ENCODE results near the gene PIGR. TPM values are rescaled to one million over a fixed set of nuclear protein-coding genes. Genes with fewer than 3 reads are reported as not detected.

PIGR gene
- total RNA-seq, 2 experiments from 2014 or later: 0.07 TPM; not detected in 1

GRCh38 chr1:206913766-206914537 is 32.3 kb downstream of the PIGR start:
- no peak for ATAC-seq
- Mint-ChIP-seq H3K4me1 (ENCODE audit: low read depth) (peaks cover 83% of the 10 kb centered on the region), H3K9me3 (no peaks in the 10 kb centered on the region), H3K4me3 (no peak overlapping the region), H3K27ac (peak overlapping the region; percentile 89), H3K27me3 (no peaks in the 10 kb centered on the region), H3K36me3 (ENCODE audit: low read depth) (peaks cover 64% of the 10 kb centered on the region)
- CTCF ChIA-PET: interaction anchor here (1.1 to 12.9 kb wide), 16 partner anchors 13 to 209 kb away, joined by 3 to 289 read pairs (median 32); partner anchors contain the start of genes IL20 and IL24
- DNase-seq: no peak
- intact Hi-C loops (cut with micrococcal nuclease): loop anchor here (2.0 to 5.0 kb wide), 2 partner anchors 105 to 177 kb away; no protein-coding TSS in a partner anchor
- TF ChIP-seq CTCF (IDR thresholded peaks at IDR 0.05): no peak
- POLR2A ChIA-PET: interaction anchor here (0.6 to 1.8 kb wide), 3 partner anchors 8 to 97 kb away, joined by 3 to 6 read pairs (median 3); no protein-coding TSS in a partner anchor

- TF ChIP-seq CTCF (IDR thresholded peaks at IDR 0.05): peak; percentile 80
- POLR2A ChIA-PET: interaction anchor here (0.6 to 1.8 kb wide), 6 partner anchors 11 to 201 kb away, joined by 3 to 6 read pairs (median 3); no protein-coding TSS in a partner anchor
- ATAC-seq (peak; percentile 45), DNase-seq (peak; percentile 77)
- Mint-ChIP-seq H3K4me1 (ENCODE audit: low read depth) (peaks cover 86% of the 10 kb centered on the region), H3K36me3 (ENCODE audit: low read depth) (peaks cover 66% of the 10 kb centered on the region), H3K27me3 (no peaks in the 10 kb centered on the region), H3K9me3 (no peaks in the 10 kb centered on the region), H3K4me3 (no peak overlapping the region), H3K27ac (peak overlapping the region; percentile 63)
- CTCF ChIA-PET: interaction anchor here (0.6 to 12.9 kb wide), 71 partner anchors 9 to 442 kb away, joined by 3 to 289 read pairs (median 6); partner anchors contain the start of genes DYRK3, FCMR, IKBKE and IL10
- intact Hi-C loops (cut with micrococcal nuclease): loop anchor here (1.0 to 5.0 kb wide), 3 partner anchors 47 to 175 kb away; partner anchors contain the start of gene IL20
These were observed 33.7 kb downstream of the PIGR start for GRCh38 chr1:206912445-206913095.

- POLR2A ChIA-PET: interaction anchor here (0.8 to 1.4 kb wide), 3 partner anchors 101 to 171 kb away, joined by 3 read pairs; no protein-coding TSS in a partner anchor
- peak; percentile 58 for DNase-seq
- no peaks in the 10 kb centered on the region for H3K9me3 Mint-ChIP-seq
- peaks cover 85% of the 10 kb centered on the region for H3K4me1 Mint-ChIP-seq (ENCODE audit: low read depth)
- peak; percentile 85 for TF ChIP-seq CTCF (IDR thresholded peaks at IDR 0.05)
- H3K27me3 Mint-ChIP-seq: no peaks in the 10 kb centered on the region
- peak; percentile 56 for ATAC-seq
- no peak overlapping the region for H3K4me3 Mint-ChIP-seq
- intact Hi-C loops (cut with micrococcal nuclease): loop anchor here (5.0 kb wide), 1 partner anchor 174 kb away; no protein-coding TSS in a partner anchor
- CTCF ChIA-PET: interaction anchor here (0.7 to 12.9 kb wide), 52 partner anchors 10 to 421 kb away, joined by 3 to 289 read pairs (median 12); partner anchors contain the start of genes DYRK3, FCMR, IL10 and IL19
- peaks cover 64% of the 10 kb centered on the region for H3K36me3 Mint-ChIP-seq (ENCODE audit: low read depth)
- H3K27ac Mint-ChIP-seq: no peak overlapping the region
These were observed 35.1 kb downstream of the PIGR start for GRCh38 chr1:206911064-206911663.

- H3K27me3 Mint-ChIP-seq: no peaks in the 10 kb centered on the region
- ATAC-seq (no peak), DNase-seq (no peak)
- H3K4me3 Mint-ChIP-seq: peak overlapping the region; percentile 37
- H3K4me1 Mint-ChIP-seq (ENCODE audit: low read depth): peaks cover 85% of the 10 kb centered on the region
- CTCF ChIA-PET: interaction anchor here (0.9 to 6.0 kb wide), 20 partner anchors 8 to 275 kb away, joined by 3 to 47 read pairs (median 8); partner anchors contain the start of genes DYRK3 and IL20
- no peaks in the 10 kb centered on the region for H3K9me3 Mint-ChIP-seq
- H3K36me3 Mint-ChIP-seq (ENCODE audit: low read depth): peaks cover 63% of the 10 kb centered on the region
- POLR2A ChIA-PET: interaction anchor here (0.6 to 2.7 kb wide), 7 partner anchors 9 to 334 kb away, joined by 3 to 15 read pairs (median 4); partner anchors contain the start of genes FCMR, IL20 and IL24
- H3K27ac Mint-ChIP-seq: no peak overlapping the region
- intact Hi-C loops (cut with micrococcal nuclease): loop anchor here (5.0 kb wide), 1 partner anchor 173 kb away; no protein-coding TSS in a partner anchor
- TF ChIP-seq CTCF (IDR thresholded peaks at IDR 0.05): no peak
These were observed 36.4 kb downstream of the PIGR start for GRCh38 chr1:206909883-206910318.

Data from activated CD8-positive, alpha-beta T cell treated with anti-CD3 and anti-CD28 coated beads for 36 hours (primary cell).